GM18867 (cell line): ENCODE data around the gene SURF2.

Experiments
- ATAC-seq: cut with Tn5 transposase; IDR thresholded peaks from one replicate; pipeline ENCODE4 v1.9.1; 2021; ENCODE audit warnings: mild to moderate bottlenecking, moderate library complexity; ENCODE audit not compliant: unreplicated experiment

The SURF2 gene

GRCh38 chr9:133396952-133397351 lies 40.6 kb downstream of the SURF2 start:
- no peak for ATAC-seq

- no peak for ATAC-seq
Observed at GRCh38 chr9:133397370-133397769, 41.0 kb downstream of the SURF2 start.

GRCh38 chr9:133397895-133398294 lies 41.5 kb downstream of the SURF2 start:
- ATAC-seq = no peak

GRCh38 chr9:133400292-133400691 lies 43.9 kb downstream of the SURF2 start:
- ATAC-seq = no peak

GRCh38 chr9:133401588-133401987 lies 45.2 kb downstream of the SURF2 start:
- no peak for ATAC-seq

GRCh38 chr9:133402689-133403088 lies 46.3 kb downstream of the SURF2 start:
- no peak for ATAC-seq

GRCh38 chr9:133403766-133404453 lies 47.6 kb downstream of the SURF2 start:
- ATAC-seq = no peak

- no peak for ATAC-seq
Observed at GRCh38 chr9:133404454-133405002, 48.2 kb downstream of the SURF2 start.

- no peak for ATAC-seq
Observed at GRCh38 chr9:133405508-133406438, 49.4 kb downstream of the SURF2 start.

- ATAC-seq = peak; percentile 58
Observed at GRCh38 chr9:133406480-133407307, 50.3 kb downstream of the SURF2 start.

GRCh38 chr9:133408042-133408441 lies 51.7 kb downstream of the SURF2 start:
- no peak for ATAC-seq
